Measurements from ENCODE around the gene BRINP2. TPM values are rescaled to one million over a fixed set of nuclear protein-coding genes. Genes with fewer than 3 reads are reported as not detected.
A peak's percentile ranks its signal among the peaks of the same experiment; 100 is the strongest.

BRINP2 gene
- total and polyA plus RNA-seq, 11 donors: 0.11 to 1.2 (median 0.19) TPM

DNA sequence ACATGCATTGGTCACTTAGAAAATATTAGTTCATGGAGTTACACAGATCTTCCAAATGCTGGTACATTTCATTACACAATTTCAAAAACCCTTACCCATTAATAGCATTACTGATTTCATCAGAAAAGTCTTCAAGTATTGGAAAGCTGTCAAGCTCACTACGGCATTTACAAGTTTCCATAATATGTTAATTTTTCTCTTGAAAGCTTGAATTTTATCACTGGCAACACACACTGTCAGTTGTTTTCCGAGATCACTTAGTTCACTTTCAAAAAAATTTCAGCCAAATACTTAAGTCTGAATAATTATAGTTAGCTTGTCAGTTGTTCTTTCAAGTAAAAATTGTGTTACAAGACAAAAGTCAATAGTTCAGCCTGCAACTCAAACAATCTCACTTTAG, 24.3 kb upstream of the BRINP2 start:
- peaks cover 0 to 14% (median 0%) of the 10 kb centered on the region in 12 donors for H3K4me1 ChIP-seq
- H3K36me3 ChIP-seq: no peaks in the 10 kb centered on the region
- intact Hi-C loops (cut with DNase I): no loop called here
- no peak overlapping the region for H3K4me3 ChIP-seq
- H3K27me3 ChIP-seq: no peaks in the 10 kb centered on the region
- ATAC-seq: no peak
- no peaks in the 10 kb centered on the region for H3K9me3 ChIP-seq
- 52 to 56% (median 55%) methylated on average over 2 of the region's 2 CpGs for whole genome bisulfite sequencing, 4 donors
- TF ChIP-seq POLR2A (IDR thresholded peaks at IDR 0.05): no peak
- TF ChIP-seq, protein P1, sequence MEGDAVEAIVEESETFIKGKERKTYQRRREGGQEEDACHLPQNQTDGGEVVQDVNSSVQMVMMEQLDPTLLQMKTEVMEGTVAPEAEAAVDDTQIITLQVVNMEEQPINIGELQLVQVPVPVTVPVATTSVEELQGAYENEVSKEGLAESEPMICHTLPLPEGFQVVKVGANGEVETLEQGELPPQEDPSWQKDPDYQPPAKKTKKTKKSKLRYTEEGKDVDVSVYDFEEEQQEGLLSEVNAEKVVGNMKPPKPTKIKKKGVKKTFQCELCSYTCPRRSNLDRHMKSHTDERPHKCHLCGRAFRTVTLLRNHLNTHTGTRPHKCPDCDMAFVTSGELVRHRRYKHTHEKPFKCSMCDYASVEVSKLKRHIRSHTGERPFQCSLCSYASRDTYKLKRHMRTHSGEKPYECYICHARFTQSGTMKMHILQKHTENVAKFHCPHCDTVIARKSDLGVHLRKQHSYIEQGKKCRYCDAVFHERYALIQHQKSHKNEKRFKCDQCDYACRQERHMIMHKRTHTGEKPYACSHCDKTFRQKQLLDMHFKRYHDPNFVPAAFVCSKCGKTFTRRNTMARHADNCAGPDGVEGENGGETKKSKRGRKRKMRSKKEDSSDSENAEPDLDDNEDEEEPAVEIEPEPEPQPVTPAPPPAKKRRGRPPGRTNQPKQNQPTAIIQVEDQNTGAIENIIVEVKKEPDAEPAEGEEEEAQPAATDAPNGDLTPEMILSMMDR (IDR thresholded peaks at IDR 0.05): no peak
- H3K27ac ChIP-seq: no peak overlapping the region
- no peak for DNase-seq

DNA sequence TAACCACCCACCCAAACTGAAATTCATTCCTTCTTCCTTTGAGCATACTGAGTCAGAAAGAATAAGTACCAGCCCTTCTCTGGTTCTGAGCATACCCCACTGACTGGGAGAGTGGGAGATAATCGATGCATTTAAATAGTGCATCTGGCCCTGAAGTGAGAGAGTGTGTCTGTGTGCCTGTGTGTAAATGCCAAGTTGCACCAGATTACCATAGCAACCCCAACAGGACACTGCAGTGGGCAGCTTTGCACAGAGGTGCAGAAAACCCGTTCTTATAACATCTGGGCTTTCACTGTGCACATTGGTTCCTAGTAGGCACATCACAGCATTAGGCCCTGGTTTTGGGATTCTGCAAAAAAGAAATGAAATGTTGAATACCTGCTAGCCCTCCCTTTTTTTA, 8.5 kb upstream of the BRINP2 start:
- TF ChIP-seq, protein P1 (IDR thresholded peaks at IDR 0.05): no peak
- no peak for TF ChIP-seq POLR2A (IDR thresholded peaks at IDR 0.05)
- no peak overlapping the region for H3K27ac ChIP-seq
- H3K4me3 ChIP-seq: no peak overlapping the region
- WGBS, 4 donors: 73 to 88% (median 85%) methylated on average over 2 of the region's 2 CpGs
- H3K27me3 ChIP-seq: peaks cover 0 to 51% (median 28%) of the 10 kb centered on the region in 9 donors
- ATAC-seq (no peak), DNase-seq (no peak)
- no peaks in the 10 kb centered on the region for H3K9me3 ChIP-seq
- intact Hi-C loops (cut with DNase I): no loop called here
- no peaks in the 10 kb centered on the region for H3K36me3 ChIP-seq
- peaks cover 0 to 15% (median 0%) of the 10 kb centered on the region in 12 donors for H3K4me1 ChIP-seq

DNA sequence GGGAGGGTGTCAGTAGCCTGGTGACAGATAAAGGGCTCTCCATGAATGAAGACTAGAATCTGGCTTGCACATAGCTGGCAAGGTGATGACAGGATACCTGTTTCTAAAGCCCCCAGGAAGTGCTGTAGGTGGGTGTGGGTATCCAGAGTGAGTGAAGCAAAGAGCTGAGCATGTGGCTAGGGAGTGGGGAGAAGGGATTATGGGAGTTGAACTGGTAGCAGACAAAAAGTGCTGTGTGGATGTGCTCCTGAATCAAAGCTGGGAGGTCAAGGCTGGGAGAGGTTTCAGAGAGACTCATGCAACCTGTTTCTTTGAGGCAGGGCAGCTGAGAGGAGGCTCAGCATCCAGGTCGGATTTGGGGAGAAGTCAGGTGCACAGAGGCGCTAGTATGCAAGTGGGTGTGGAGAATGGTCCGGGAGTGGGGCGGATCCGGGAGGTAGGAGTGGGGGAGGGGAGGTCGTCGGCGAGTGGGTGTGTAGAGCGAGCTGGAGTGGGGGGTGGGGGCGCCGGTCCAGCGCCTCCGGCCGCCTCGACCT, 6.8 kb upstream of the BRINP2 start:
- Histone ChIP-seq H3K4me1 (peaks cover 0 to 15% (median 0%) of the 10 kb centered on the region in 12 donors), H3K4me3 (peak overlapping the region; percentile 19 to 56 (median 46)), H3K27ac (no peak overlapping the region), H3K36me3 (no peaks in the 10 kb centered on the region), H3K9me3 (no peaks in the 10 kb centered on the region), H3K27me3 (peaks cover 0 to 65% (median 37%) of the 10 kb centered on the region in 9 donors)
- no peak for TF ChIP-seq POLR2A (IDR thresholded peaks at IDR 0.05)
- TF ChIP-seq, protein P1 (IDR thresholded peaks at IDR 0.05): no peak
- WGBS, 4 donors: 2 to 4% (median 3%) methylated on average over 15 of the region's 15 CpGs
- DNase-seq (no peak), ATAC-seq (peak in 1 of 4 donors; percentile 15)
- intact Hi-C loops (cut with DNase I): no loop called here

DNA sequence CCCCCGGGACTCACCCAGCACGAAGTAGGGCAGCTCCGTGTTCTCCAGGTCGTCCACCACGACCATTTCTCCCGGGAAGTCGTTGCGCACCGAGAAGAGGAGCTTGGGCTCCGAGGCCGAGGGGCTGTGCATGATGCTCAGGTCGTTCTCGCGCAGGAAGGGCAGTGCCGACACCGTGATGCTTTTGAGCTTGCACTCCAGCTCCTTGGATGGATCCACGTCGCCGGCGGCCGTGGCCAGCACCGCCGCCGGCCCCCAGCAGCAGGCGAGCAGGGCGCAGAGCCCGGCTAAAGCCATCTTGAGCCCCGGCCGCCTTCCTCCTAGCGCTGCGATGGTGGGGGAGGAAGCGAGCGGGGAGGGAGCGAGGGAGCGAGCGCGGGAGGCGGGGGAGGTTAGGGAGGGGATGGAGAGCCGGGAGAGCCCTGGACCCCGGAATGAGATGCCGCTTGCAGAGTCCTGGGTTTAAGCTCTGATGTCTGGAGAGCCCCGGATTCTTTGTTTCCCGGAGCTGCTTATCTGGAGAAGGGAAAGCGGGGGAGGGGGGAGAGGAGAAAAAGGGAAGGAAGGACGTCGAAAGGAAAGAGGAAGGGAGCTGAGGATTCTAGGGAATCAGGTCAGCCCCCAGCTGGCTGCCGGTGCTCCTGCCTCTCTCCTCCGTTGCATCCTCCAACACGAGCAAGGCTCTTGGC, 6.2 kb upstream of the BRINP2 start, which contains the start of gene ASTN1:
Gene ASTN1 (minus strand): TSS at position 333 of the 689 bp plus-strand sequence. CDS start 36 bp downstream, at position 297.
- H3K36me3 ChIP-seq: no peaks in the 10 kb centered on the region
- peak within 1 kb of the TSS; percentile 19 to 56 (median 46) for H3K4me3 ChIP-seq
- H3K9me3 ChIP-seq: no peaks in the 10 kb centered on the region
- TF ChIP-seq, protein P1 (IDR thresholded peaks at IDR 0.05): no peak
- no peak for TF ChIP-seq POLR2A (IDR thresholded peaks at IDR 0.05)
- no peak within 1 kb of the TSS for H3K27ac ChIP-seq
- peaks cover 0 to 71% (median 42%) of the 10 kb centered on the region in 9 donors for H3K27me3 ChIP-seq
- H3K4me1 ChIP-seq: peaks cover 0 to 15% (median 0%) of the 10 kb centered on the region in 12 donors
- ATAC-seq (peak in 1 of 4 donors; percentile 24), DNase-seq (peak in 2 of 5 donors; percentile 10 to 46)
- 0 to 1% (median 1%) methylated on average over 36 to 49 of the region's 49 CpGs for WGBS, 4 donors
- intact Hi-C loops (cut with DNase I): no loop called here

Data from heart left ventricle (tissue), 16 donors.